SK-N-SH treated with all-trans-retinoic acid at 6 μM for 48 hours (cell line): ENCODE data around the gene MDH1B.

ENCODE experiments used
- ARNTL ChIP-seq: fragments of 450-650 bp; formaldehyde crosslinking; IDR thresholded peaks from 2 replicates; pipeline ENCODE4 v1.5.0; 2020; ENCODE audit warnings: low read depth, mild to moderate bottlenecking, moderate library complexity, borderline replicate concordance
- CSDC2 ChIP-seq: fragments of 250-450 bp; sonication (Bioruptor Pico); IDR thresholded peaks from 2 replicates; pipeline ENCODE4 v1.5.0; 2020; ENCODE audit warnings: mild to moderate bottlenecking, moderate library complexity
- ESRRG ChIP-seq: fragments of 250-450 bp; sonication (Bioruptor Pico); IDR thresholded peaks from 2 replicates; pipeline ENCODE4 v1.6.1; 2021; ENCODE audit warnings: mild to moderate bottlenecking
- GLIS3 ChIP-seq: fragments of 250-450 bp; sonication (Bioruptor Pico); IDR thresholded peaks from 2 replicates; pipeline ENCODE4 v1.5.0; 2020; ENCODE audit warnings: mild to moderate bottlenecking, moderate library complexity
- ISL1 ChIP-seq: fragments of 250-450 bp; sonication (Bioruptor Pico); IDR thresholded peaks from 2 replicates; pipeline ENCODE4 v2.1.2; 2022; ENCODE audit warnings: mild to moderate bottlenecking, moderate library complexity
- POU6F1 ChIP-seq: fragments of 250-450 bp; sonication (Bioruptor Pico); IDR thresholded peaks from 2 replicates; pipeline ENCODE4 v1.8.0; 2021; ENCODE audit warnings: low read depth, mild to moderate bottlenecking, moderate library complexity, borderline replicate concordance
- ZFP3 ChIP-seq: fragments of 250-450 bp; sonication (Bioruptor Pico); IDR thresholded peaks from 2 replicates; pipeline ENCODE4 v1.5.0; 2020; ENCODE audit warnings: mild to moderate bottlenecking, moderate library complexity
- ZFP30 ChIP-seq: fragments of 450-650 bp; formaldehyde crosslinking; IDR thresholded peaks from 2 replicates; pipeline ENCODE4 v1.5.0; 2022; ENCODE audit warnings: mild to moderate bottlenecking, moderate library complexity
- ZNF565 ChIP-seq: fragments of 450-650 bp; formaldehyde crosslinking; conservative IDR thresholded peaks from 2 replicates; pipeline ENCODE4 v1.5.0; 2020; ENCODE audit warnings: low read depth, mild to moderate bottlenecking, moderate library complexity
- ZNF70 ChIP-seq: fragments of 450-650 bp; formaldehyde crosslinking; IDR thresholded peaks from 2 replicates; pipeline ENCODE4 v1.5.0; 2020; ENCODE audit warnings: mild to moderate bottlenecking, moderate library complexity
- TF ChIP-seq, protein P1 (sequence below): fragments of 250-450 bp; sonication (Bioruptor Pico); IDR thresholded peaks from 2 replicates; pipeline ENCODE4 v1.8.0; 2020; ENCODE audit warnings: mild to moderate bottlenecking, moderate library complexity, borderline replicate concordance

DNA sequence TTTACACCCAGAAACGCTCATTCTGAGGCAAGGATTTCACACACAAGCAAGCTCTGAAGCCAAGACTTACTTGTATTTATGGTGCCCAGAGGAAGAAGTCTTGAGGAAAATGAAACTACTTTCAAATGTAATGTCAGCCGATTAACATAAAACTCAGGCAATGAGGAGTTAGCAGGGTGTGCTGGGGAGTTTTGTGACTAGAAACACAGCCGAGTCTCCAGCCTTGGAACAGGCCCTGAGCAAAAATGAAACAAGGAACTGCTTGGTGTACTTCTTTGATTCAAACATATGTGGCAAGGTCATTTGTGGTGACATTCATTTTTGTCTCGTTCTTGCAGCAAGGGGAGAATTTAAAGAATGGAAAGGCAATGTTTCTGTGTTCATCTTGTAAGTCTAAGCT is 51.4 kb downstream of the MDH1B start:
- TF ChIP-seq, protein P1, sequence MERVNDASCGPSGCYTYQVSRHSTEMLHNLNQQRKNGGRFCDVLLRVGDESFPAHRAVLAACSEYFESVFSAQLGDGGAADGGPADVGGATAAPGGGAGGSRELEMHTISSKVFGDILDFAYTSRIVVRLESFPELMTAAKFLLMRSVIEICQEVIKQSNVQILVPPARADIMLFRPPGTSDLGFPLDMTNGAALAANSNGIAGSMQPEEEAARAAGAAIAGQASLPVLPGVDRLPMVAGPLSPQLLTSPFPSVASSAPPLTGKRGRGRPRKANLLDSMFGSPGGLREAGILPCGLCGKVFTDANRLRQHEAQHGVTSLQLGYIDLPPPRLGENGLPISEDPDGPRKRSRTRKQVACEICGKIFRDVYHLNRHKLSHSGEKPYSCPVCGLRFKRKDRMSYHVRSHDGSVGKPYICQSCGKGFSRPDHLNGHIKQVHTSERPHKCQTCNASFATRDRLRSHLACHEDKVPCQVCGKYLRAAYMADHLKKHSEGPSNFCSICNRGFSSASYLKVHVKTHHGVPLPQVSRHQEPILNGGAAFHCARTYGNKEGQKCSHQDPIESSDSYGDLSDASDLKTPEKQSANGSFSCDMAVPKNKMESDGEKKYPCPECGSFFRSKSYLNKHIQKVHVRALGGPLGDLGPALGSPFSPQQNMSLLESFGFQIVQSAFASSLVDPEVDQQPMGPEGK (CRISPR knock-in tag): no peak
- no peak for TF ChIP-seq ARNTL (CRISPR knock-in tag)
- no peak for TF ChIP-seq ISL1
- no peak for TF ChIP-seq CSDC2 (CRISPR knock-in tag)
- no peak for TF ChIP-seq ZFP30 (CRISPR knock-in tag)
- no peak for TF ChIP-seq ZFP3
- no peak for TF ChIP-seq GLIS3 (CRISPR knock-in tag)
- no peak for TF ChIP-seq ESRRG
- no peak for TF ChIP-seq ZNF565 (CRISPR knock-in tag)
- no peak for TF ChIP-seq ZNF70 (CRISPR knock-in tag)
- TF ChIP-seq POU6F1 (CRISPR knock-in tag): no peak
